GM19025 (cell line): ENCODE data around the gene GABBR2.
"Not testable (repeated sequence)": the region's sequence is repeated elsewhere in the genome, so short reads cannot be mapped to it uniquely, and the experiment has no call there.

Experiments
- ATAC-seq: cut with Tn5 transposase; IDR thresholded peaks from one replicate; pipeline ENCODE4 v1.9.1; 2021; ENCODE audit warnings: mild to moderate bottlenecking, low read depth, moderate library complexity; ENCODE audit not compliant: unreplicated experiment

Gene GABBR2

DNA sequence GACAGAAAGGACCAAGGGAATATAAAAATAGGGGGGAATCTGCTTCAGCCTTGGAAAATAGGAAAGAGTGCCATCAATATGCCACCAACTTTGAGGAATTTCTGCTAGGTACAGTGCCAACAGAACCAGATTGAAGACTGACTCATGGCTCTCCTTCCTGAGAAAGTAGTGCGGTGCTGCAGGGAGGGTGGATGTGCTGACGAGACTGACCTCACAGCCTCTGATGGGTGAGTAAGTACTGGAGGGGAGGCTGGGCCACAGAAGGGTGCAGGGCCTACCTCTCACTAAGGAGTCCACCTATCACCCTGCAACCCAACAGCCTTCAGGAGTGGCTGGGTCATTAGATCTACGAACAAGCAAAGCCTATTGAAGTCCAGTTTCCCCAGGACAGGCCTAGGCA, 187.6 kb downstream of the GABBR2 start:
- ATAC-seq = no peak

- ATAC-seq = no peak
These were observed 188.3 kb downstream of the GABBR2 start for GRCh38 chr9:98520221-98520960.

GRCh38 chr9:98519641-98520040, 189.1 kb downstream of the GABBR2 start:
- ATAC-seq = no peak

- ATAC-seq = no peak
These were observed 190.2 kb downstream of the GABBR2 start for GRCh38 chr9:98518556-98518955.

DNA sequence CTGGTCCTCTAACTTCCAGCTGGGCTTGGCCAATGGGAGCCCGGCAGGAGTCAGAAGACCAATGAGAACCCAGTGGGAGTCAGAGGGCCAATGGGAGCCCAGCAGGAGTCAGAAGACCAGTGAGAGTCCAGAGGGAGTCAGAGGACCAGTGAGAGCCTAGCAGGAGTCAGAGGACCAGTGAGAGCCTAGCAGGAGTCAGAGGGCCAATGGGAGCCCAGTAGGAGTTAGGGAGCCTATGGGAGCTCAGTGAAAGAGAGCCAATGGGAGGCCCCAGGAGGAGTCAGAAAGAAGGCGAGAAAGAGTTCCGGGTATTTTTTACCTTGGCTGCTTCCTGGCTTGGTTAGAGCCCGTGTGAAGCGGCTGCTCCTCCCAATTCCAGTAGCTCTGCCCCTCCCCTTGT, 191.0 kb downstream of the GABBR2 start:
- ATAC-seq = no peak

DNA sequence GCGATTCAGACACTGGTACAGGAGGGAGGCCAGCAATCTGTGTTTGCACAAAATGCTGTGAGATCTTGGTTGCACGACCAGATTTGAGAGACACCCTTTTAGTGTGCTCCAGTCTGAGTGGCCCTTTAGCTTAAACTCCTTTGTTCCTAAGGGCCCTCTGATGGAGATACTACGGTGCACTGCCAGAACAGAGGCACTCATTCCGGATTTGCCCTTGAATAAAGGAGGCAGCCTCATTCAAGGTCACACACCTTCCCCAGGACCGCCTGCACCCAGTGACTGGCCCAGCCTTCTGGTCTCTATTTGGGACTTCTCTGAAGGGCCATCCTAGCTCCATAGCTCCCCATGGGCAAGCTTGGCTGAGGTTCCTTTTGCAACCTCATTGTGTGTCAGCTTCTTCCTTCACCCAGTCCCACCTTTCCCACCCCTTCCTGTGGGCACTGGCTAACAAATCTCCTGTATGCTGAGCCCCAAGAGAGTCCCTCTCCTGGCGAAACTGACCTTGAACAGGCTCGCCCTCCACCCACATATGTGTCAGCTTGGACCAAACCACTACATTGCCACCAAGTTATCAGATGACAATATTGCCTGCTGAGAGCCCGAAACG, 191.7 kb downstream of the GABBR2 start:
- ATAC-seq = no peak

- no peak for ATAC-seq
These were observed 192.4 kb downstream of the GABBR2 start for GRCh38 chr9:98516205-98516896.

DNA sequence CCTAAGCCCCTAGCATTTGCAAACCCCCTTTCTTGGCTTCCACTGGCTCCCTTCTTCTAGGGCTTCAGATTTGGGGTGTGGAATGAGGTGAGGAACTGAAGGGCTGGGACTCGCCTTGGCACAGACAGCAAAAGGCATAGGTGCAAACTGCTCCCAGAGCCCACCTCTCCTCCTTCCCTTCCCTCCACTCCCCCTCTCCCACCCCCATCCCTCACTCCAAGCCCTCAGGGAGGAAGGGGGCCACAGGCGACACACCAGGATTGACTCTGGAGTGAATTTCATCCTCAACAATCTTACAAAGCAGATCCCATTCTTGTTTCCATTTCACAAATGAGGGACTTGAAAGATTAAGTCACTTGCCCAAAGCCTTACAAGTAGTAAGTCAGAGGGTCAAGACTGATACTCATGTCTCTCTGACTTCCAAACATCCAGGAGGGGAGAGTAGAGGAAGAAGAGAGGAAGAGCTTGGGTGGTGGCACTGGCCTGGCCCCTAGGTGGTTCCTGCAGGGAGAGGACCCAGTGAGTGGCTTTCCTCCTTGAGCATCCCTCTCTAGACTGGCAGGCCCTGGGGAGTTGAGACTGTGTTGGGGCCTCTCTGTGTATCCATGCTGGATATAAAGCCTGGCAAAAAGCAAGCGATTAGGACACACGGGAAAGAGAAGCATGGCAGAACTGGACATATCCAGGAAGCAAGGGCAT, 193.1 kb downstream of the GABBR2 start:
- no peak for ATAC-seq

DNA sequence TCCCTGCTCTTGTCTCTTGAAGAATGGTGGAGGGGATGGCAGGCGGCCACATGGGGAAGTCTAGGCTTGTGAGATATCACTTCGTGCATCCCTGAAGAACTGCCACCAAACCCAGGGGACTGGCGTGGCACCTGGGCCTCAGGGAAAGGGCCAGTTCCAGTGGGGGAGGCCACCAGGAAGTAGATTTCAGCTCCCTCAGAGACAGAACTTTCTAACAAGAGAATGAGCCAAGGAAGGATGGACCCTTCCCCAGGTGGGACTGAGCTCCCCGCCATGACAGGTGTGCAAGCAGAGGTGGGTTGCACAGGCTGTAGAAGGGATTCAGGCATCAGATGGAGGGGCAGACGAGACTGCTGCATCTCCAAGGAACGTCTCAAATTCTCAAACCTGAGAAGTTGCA, 193.9 kb downstream of the GABBR2 start:
- ATAC-seq = no peak

- ATAC-seq = not testable (repeated sequence)
These were observed 200.4 kb downstream of the GABBR2 start for GRCh38 chr9:98508217-98508919.

- no peak for ATAC-seq
These were observed 202.2 kb downstream of the GABBR2 start for GRCh38 chr9:98506422-98507054.

GRCh38 chr9:98504298-98505282, 204.1 kb downstream of the GABBR2 start:
- no peak for ATAC-seq

- no peak for ATAC-seq
These were observed 204.9 kb downstream of the GABBR2 start for GRCh38 chr9:98503867-98504266.

DNA sequence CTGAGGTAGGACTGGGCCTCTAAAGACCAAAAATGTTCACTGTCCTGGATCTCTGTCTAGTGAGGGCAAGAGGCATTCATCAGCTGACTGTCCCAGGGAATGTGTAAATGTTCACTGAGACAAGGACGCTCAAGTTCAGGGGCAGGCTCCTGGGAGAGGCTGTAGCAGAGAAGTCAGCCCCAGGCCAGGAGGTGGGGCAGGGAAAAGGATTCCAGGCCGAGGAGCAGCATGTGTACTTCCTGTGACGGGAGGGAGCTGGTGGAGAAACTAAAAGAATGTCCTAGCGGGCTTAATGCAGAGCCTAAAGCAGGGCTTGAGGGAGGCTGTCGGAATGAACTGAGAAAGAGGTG, 205.8 kb downstream of the GABBR2 start:
- no peak for ATAC-seq

DNA sequence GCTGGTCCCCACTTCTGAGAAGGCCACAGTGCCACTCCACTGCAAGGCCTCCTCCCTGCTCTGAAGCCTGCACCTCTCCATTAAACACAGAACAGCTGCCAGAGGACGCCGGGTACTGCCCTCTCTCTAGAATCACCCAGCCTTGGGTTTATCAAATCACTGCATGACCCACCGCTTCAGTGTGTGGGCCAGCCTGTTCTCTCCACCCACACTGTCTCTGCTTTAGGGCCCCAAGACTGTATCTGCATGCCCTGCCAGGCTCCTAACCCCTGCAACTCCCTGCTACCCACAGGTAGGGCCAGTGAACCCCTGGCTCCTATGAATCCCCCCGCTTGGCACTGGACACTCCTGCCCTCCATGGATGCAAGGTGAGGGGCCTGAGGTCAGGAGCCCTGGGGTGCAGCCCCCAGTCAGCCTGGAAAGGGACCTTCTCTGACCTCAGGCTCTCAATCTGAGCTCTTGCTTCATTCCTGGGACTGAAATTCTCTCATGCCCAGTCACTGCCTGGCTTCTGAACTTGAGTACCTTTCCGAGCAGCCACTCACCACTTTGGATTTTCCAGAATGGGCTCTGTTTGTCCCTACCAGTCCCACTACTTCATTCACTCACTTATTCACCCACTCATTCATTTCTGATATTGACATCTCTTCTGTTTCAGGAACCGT, 206.3 kb downstream of the GABBR2 start:
- ATAC-seq = no peak

- no peak for ATAC-seq
These were observed 206.9 kb downstream of the GABBR2 start for GRCh38 chr9:98501819-98502218.

DNA sequence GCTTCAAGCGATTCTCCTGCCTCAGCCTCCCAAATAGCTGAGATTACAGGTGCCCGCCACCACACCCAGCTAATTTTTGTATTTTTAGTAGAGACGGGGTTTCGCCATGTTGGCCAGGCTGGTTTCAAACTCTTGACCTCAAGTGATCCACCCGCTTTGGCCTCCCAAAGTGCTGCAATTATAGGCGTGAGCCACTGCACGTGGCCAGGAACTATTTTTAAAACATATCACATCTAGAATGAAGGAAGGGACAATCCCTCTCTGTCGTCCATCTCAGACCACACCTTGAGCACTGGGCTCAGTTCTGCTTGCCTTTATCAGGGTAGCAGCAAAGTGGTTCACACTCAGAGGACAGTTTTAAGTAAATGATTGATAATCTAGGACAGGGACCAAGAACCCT, 207.5 kb downstream of the GABBR2 start:
- not testable (repeated sequence) for ATAC-seq

DNA sequence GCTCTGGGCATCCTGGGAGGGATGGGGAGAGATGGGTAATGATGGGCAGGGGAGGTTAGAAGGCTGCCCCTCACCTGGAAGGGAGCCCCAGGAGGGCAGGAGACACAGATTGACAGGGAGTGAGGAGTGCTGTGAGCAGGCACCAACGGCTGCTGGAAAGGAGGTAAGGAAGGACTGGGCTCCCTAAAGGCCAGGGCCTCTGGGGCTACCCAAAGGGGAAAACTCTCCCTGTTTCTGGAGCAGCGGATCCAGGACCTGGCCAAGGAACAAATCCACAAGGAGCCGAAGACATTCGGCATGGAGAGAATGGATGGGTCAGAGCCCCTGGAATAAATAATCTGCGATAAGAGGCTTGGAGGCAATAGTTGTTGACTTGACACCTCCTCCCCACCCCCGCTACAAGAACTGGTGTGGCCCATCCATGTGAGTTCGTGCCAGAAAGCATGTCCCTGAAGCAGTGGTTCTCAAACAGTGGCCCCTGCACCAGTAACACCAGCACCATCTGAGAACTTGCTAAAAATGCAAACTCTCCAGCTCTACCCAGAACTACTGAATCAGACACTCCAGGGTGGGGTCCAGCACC, 208.3 kb downstream of the GABBR2 start:
- ATAC-seq = no peak
